Thyroid gland (tissue), 4 donors: ENCODE measurements around the gene OTULINL. TPM values are rescaled to one million over a fixed set of nuclear protein-coding genes. Genes with fewer than 3 reads are reported as not detected.

ENCODE experiments used
- DNase-seq, 2 donors: peaks; one replicate each; pipeline ENCODE4 v3.0.0-alpha.2; 2019
- H3K27ac ChIP-seq, 3 donors: fragments of 200-600 bp; sonication (generic); 1 replicate in 2 of 3; 2 replicates in 1 of 3; pipeline ENCODE4 v1.5.1; 2016 to 2019; ENCODE audit warnings: mild to moderate bottlenecking in 1 of 3, moderate library complexity in 1 of 3
- H3K27me3 ChIP-seq: fragments of 200-600 bp; sonication (generic); one replicate; pipeline ENCODE4 v1.5.1; 2019
- H3K36me3 ChIP-seq, 2 donors: fragments of 200-600 bp; sonication (generic); one replicate each; pipeline ENCODE4 v1.5.1; 2016 to 2019
- H3K4me1 ChIP-seq, 2 donors: fragments of 200-600 bp; sonication (generic); one replicate each; pipeline ENCODE4 v1.5.1; 2017 to 2019
- H3K4me3 ChIP-seq, 3 donors: fragments of 200-600 bp; sonication (generic); replicated peaks in 1 of 3; 1 replicate in 2 of 3; 2 replicates in 1 of 3; pipeline ENCODE4 v1.5.1; 2016; ENCODE audit warnings: mild to moderate bottlenecking in 1 of 3
- H3K9me3 ChIP-seq: fragments of 200-600 bp; sonication (generic); one replicate; pipeline ENCODE4 v1.5.1; 2017
- CTCF ChIP-seq, 6 experiments: fragments of 200-600 bp in 3 of 6; fragments of 450-650 bp in 3 of 6; sonication (generic) in 3 of 6; IDR thresholded peaks; one replicate each; pipeline ENCODE4 v1.5.1; 2016 to 2019; ENCODE audit warnings: antibody characterized with exemption in 6 of 6, mild to moderate bottlenecking in 2 of 6, inconsistent platforms in 1 of 6, moderate library complexity in 1 of 6
- POLR2A ChIP-seq, 2 donors: fragments of 450-650 bp; IDR thresholded peaks; one replicate each; pipeline ENCODE4 v1.6.1; 2017; ENCODE audit warnings: antibody characterized with exemption in 2 of 2, mild to moderate bottlenecking in 2 of 2, moderate library complexity in 1 of 2
- WGBS, 2 donors: methylation state at CpG; one replicate each; pipeline ENCODE4 v1.1.5; 2017; 5-methylcytosine and 5-hydroxymethylcytosine counted together
- intact Hi-C: fragments of 100-400 bp; cut with DNase I; formaldehyde crosslinking; loops from one replicate; pipeline ENCODE4 v1.15.1; 2023
- total RNA-seq, 4 donors: library from RNA; depleted of rRNA; stranded (reverse); fragments of >200 nt; gene quantifications; one replicate each; pipeline ENCODE4 v1.2.3, GENCODE V29; 2016

OTULINL gene
- 10 to 100 TPM in 1 of 4 donors, 1 to 10 TPM in 3; 6.0 to 10.5 (median 6.9) TPM for total RNA-seq

GRCh38 chr5:14581106-14581890 lies at the start of gene OTULINL:
Gene OTULINL (plus strand): TSS chr5:14581792. CDS start chr5:14581895, 103 bp downstream.
- H3K27ac ChIP-seq = peak within 1 kb of the TSS in 2 of 3 donors; percentile 10 to 58
- WGBS, 2 donors = 23 to 26% methylated on average over 19 to 20 of the region's 63 CpGs
- peaks cover 0 to 4% of the 10 kb centered on the region in 2 donors for H3K4me1 ChIP-seq
- intact Hi-C loops = no loop called here
- H3K36me3 ChIP-seq = no peaks in the 10 kb centered on the region
- DNase-seq = peak; percentile 80 to 87
- no peaks in the 10 kb centered on the region for H3K9me3 ChIP-seq
- peak within 1 kb of the TSS; percentile 11 to 74 (median 58) for H3K4me3 ChIP-seq
- H3K27me3 ChIP-seq = no peaks in the 10 kb centered on the region
- TF ChIP-seq POLR2A (IDR thresholded peaks at IDR 0.05) (peak in 1 of 2 donors; percentile 54), CTCF (IDR thresholded peaks at IDR 0.05) (no peak)

- Histone ChIP-seq H3K27me3 (no peaks in the 10 kb centered on the region), H3K4me1 (peaks cover 7 to 25% of the 10 kb centered on the region in 2 donors), H3K4me3 (no peak overlapping the region), H3K36me3 (no peaks in the 10 kb centered on the region), H3K27ac (no peak overlapping the region), H3K9me3 (no peaks in the 10 kb centered on the region)
- 47 to 77% methylated on average over 3 of the region's 3 CpGs for WGBS, 2 donors
- peak in 1 of 2 donors; percentile 15 for DNase-seq
- TF ChIP-seq CTCF (IDR thresholded peaks at IDR 0.05) (no peak), POLR2A (IDR thresholded peaks at IDR 0.05) (no peak)
- intact Hi-C loops = loop anchor here (5.0 kb wide), 1 partner anchor 55 kb away; no protein-coding TSS in a partner anchor
Observed at GRCh38 chr5:14532180-14532579, 49.4 kb upstream of the OTULINL start.

DNA sequence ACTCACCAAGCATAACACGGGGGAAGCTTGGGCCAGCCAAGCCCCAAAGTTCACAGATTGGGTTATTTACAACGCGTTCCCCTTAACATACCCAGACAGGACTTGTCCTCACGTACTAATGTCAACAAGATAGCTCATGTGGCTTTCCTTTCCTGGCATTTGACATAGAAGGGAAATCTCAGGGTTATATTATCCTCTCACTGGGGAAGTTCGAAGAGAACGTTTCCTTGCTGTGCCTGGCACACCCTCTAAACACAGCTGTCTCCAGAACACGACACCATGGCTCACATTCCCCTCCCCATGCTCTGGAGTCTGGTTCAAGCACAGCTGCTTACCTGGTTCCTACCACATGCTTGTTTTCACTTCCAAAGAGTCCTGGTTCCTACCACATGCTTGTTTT lies 46.8 kb upstream of the OTULINL start:
- Histone ChIP-seq H3K4me3 (no peak overlapping the region), H3K36me3 (no peaks in the 10 kb centered on the region), H3K4me1 (peaks cover 7 to 25% of the 10 kb centered on the region in 2 donors), H3K9me3 (no peaks in the 10 kb centered on the region), H3K27me3 (no peaks in the 10 kb centered on the region), H3K27ac (peak overlapping the region in 1 of 3 donors; percentile 53)
- 6 to 7% methylated on average over 7 of the region's 7 CpGs for WGBS, 2 donors
- peak; percentile 26 to 46 for DNase-seq
- intact Hi-C loops = loop anchor here (5.0 kb wide), 1 partner anchor 53 kb away; no protein-coding TSS in a partner anchor
- no peak for TF ChIP-seq POLR2A (IDR thresholded peaks at IDR 0.05)
- TF ChIP-seq CTCF (IDR thresholded peaks at IDR 0.05) = no peak

GRCh38 chr5:14545308-14545707 lies 36.3 kb upstream of the OTULINL start:
- Histone ChIP-seq H3K4me1 (no peaks in the 10 kb centered on the region), H3K36me3 (no peaks in the 10 kb centered on the region), H3K27ac (no peak overlapping the region), H3K4me3 (no peak overlapping the region), H3K27me3 (no peaks in the 10 kb centered on the region), H3K9me3 (no peaks in the 10 kb centered on the region)
- TF ChIP-seq CTCF (IDR thresholded peaks at IDR 0.05) = no peak
- TF ChIP-seq POLR2A (IDR thresholded peaks at IDR 0.05) = no peak
- intact Hi-C loops = no loop called here
- DNase-seq = no peak
- WGBS, 2 donors = 62 to 63% methylated on average over 3 of the region's 3 CpGs

GRCh38 chr5:14545862-14546261 lies 35.7 kb upstream of the OTULINL start:
- Histone ChIP-seq H3K9me3 (no peaks in the 10 kb centered on the region), H3K27ac (no peak overlapping the region), H3K4me3 (no peak overlapping the region), H3K4me1 (no peaks in the 10 kb centered on the region), H3K27me3 (no peaks in the 10 kb centered on the region), H3K36me3 (no peaks in the 10 kb centered on the region)
- TF ChIP-seq CTCF (IDR thresholded peaks at IDR 0.05) (no peak), POLR2A (IDR thresholded peaks at IDR 0.05) (no peak)
- no peak for DNase-seq
- intact Hi-C loops = no loop called here
- 60 to 78% methylated on average over 1 of the region's 1 CpG for WGBS, 2 donors
